H1 (cell line): ENCODE data around the gene TTC21A. TPM values are rescaled to one million over a fixed set of nuclear protein-coding genes. Genes with fewer than 3 reads are reported as not detected.

ENCODE experiments used
- CTCF ChIA-PET: fragments of 300-600 bp; sonication (Branson Sonifier 250); formaldehyde crosslinking; loops from one replicate; lab custom pipeline; 2021; ENCODE audit not compliant: partially characterized antibody; lab: Charles Lee
- POLR2A ChIA-PET: fragments of 300-600 bp; sonication (Branson Sonifier 250); formaldehyde crosslinking; loops from one replicate; lab custom pipeline; 2021; ENCODE audit warnings: inconsistent platforms; ENCODE audit not compliant: partially characterized antibody; lab: Charles Lee
- DNase-seq, 2 experiments: peaks; one replicate each; pipeline versions ENCODE4 v3.0.0 to v3.0.0-alpha.2; 2010 to 2022; ENCODE audit warnings: low spot score in 2 of 2, low read depth in 1 of 2, mixed read lengths in 1 of 2
- FAIRE-seq: peaks from 2 replicates; lab custom pipeline; 2011; peaks lifted over from hg19 to GRCh38; lab: Jason Lieb, UNC
- H2AFZ ChIP-seq: 2 replicates; pipeline ENCODE4 v1.8.1; 2012; ENCODE audit warnings: low read length, inconsistent platforms
- H2AK5ac ChIP-seq: 2 replicates; pipeline ENCODE4 v1.6.1; 2013; ENCODE audit warnings: low read depth, low read length
- H2BK120ac ChIP-seq: replicated peaks from 2 replicates; pipeline ENCODE3; 2013; ENCODE audit warnings: low read depth, low read length, inconsistent platforms
- H2BK12ac ChIP-seq: 2 replicates; pipeline ENCODE4 v1.6.1; 2013; ENCODE audit warnings: low read depth, low read length
- H2BK15ac ChIP-seq: 2 replicates; pipeline ENCODE4 v1.6.1; 2013; ENCODE audit warnings: low read length
- H2BK20ac ChIP-seq: 2 replicates; pipeline ENCODE4 v1.6.1; 2013; ENCODE audit warnings: low read length
- H2BK5ac ChIP-seq: 2 replicates; pipeline ENCODE4 v1.6.1; 2013; ENCODE audit warnings: low read depth, low read length
- H3K14ac ChIP-seq: 2 replicates; pipeline ENCODE4 v1.6.1; 2013; ENCODE audit warnings: inconsistent platforms; ENCODE audit not compliant: insufficient read length
- H3K18ac ChIP-seq: 2 replicates; pipeline ENCODE4 v1.6.1; 2013; ENCODE audit warnings: low read length; ENCODE audit errors: extremely low read depth
- H3K23ac ChIP-seq: 2 replicates; pipeline ENCODE4 v1.6.1; 2013; ENCODE audit warnings: inconsistent platforms; ENCODE audit not compliant: insufficient read length
- H3K23me2 ChIP-seq: 2 replicates; pipeline ENCODE4 v1.6.1; 2013; ENCODE audit warnings: low read depth, low read length
- H3K27ac ChIP-seq: 2 replicates; pipeline ENCODE4 v1.6.1; 2011; ENCODE audit warnings: low read depth, low read length, inconsistent platforms
- H3K27me3 ChIP-seq, 4 experiments: replicated peaks in 1 of 4; 1 replicate in 1 of 4; 2 replicates in 3 of 4; pipeline versions ENCODE4 v1.6.1 to v1.8.1; 2011 to 2013; ENCODE audit warnings: low read length in 3 of 4, mild to moderate bottlenecking in 3 of 4, inconsistent platforms in 2 of 4, mixed read lengths in 2 of 4, moderate library complexity in 1 of 4; ENCODE audit not compliant: control insufficient read depth in 3 of 4, insufficient read depth in 3 of 4; ENCODE audit errors: extremely low read depth in 1 of 4
- H3K36me3 ChIP-seq, 4 experiments: 2 replicates each; pipeline versions ENCODE4 v1.6.1 to v1.8.1; 2011 to 2013; ENCODE audit warnings: mild to moderate bottlenecking in 4 of 4, low read length in 3 of 4, moderate library complexity in 2 of 4, control low read depth in 1 of 4, inconsistent platforms in 1 of 4; ENCODE audit not compliant: insufficient read depth in 4 of 4, control insufficient read depth in 2 of 4
- H3K4ac ChIP-seq: replicated peaks from 2 replicates; pipeline ENCODE3; 2013; ENCODE audit warnings: low read length, low read depth, mixed read lengths, inconsistent platforms; ENCODE audit not compliant: insufficient read length
- H3K4me1 ChIP-seq, 4 experiments: replicated peaks in 1 of 4; 1 replicate in 1 of 4; 2 replicates in 3 of 4; pipeline versions ENCODE4 v1.6.1 to v1.8.1; 2011 to 2013; ENCODE audit warnings: low read length in 3 of 4, inconsistent platforms in 2 of 4, mixed read lengths in 1 of 4; ENCODE audit not compliant: insufficient read depth in 4 of 4, control insufficient read depth in 3 of 4
- H3K4me2 ChIP-seq, 2 experiments: 2 replicates each; pipeline versions ENCODE4 v1.6.1 to v1.8.1; 2011 to 2013; ENCODE audit warnings: low read depth in 2 of 2, low read length in 2 of 2, control low read depth in 1 of 2, inconsistent platforms in 1 of 2, mild to moderate bottlenecking in 1 of 2; ENCODE audit not compliant: insufficient read depth in 1 of 2
- H3K4me3 ChIP-seq, 4 experiments: fragments of 200-600, 300-600 bp in 1 of 4; sonication (generic), shearing (Covaris generic), sonication (Bioruptor Twin) in 1 of 4; 2 replicates each; pipeline versions ENCODE4 v1.5.1 to v1.8.1; 2011 to 2016; ENCODE audit warnings: low read length in 4 of 4, low read depth in 3 of 4, control low read depth in 2 of 4, inconsistent platforms in 2 of 4, mild to moderate bottlenecking in 2 of 4, mixed read lengths in 1 of 4, moderate library complexity in 1 of 4; ENCODE audit not compliant: insufficient read depth in 2 of 4; ENCODE audit errors: extremely low read depth in 1 of 4
- H3K56ac ChIP-seq: replicated peaks from 2 replicates; pipeline ENCODE3; 2013; ENCODE audit warnings: low read depth, mild to moderate bottlenecking, mixed read lengths, low read length, inconsistent platforms; ENCODE audit not compliant: insufficient read length
- H3K79me1 ChIP-seq: 2 replicates; pipeline ENCODE4 v1.6.1; 2013; ENCODE audit warnings: low read depth, low read length, control low read depth
- H3K79me2 ChIP-seq, 2 experiments: 2 replicates each; pipeline versions ENCODE4 v1.6.1 to v1.8.1; 2012 to 2013; ENCODE audit warnings: low read length in 2 of 2, mild to moderate bottlenecking in 2 of 2, inconsistent platforms in 1 of 2; ENCODE audit not compliant: insufficient read depth in 2 of 2, control insufficient read depth in 1 of 2
- H3K9ac ChIP-seq, 4 experiments: replicated peaks in 1 of 4; 1 replicate in 1 of 4; 2 replicates in 3 of 4; pipeline versions ENCODE4 v1.6.1 to v1.8.1; 2011 to 2013; ENCODE audit warnings: low read depth in 3 of 4, low read length in 3 of 4, control low read depth in 2 of 4, mild to moderate bottlenecking in 2 of 4, moderate library complexity in 2 of 4, inconsistent platforms in 1 of 4; ENCODE audit errors: extremely low read depth in 1 of 4
- H3K9me3 ChIP-seq, 2 experiments: 2 replicates each; pipeline versions ENCODE4 v1.6.1 to v1.8.1; 2012 to 2013; ENCODE audit warnings: mild to moderate bottlenecking in 2 of 2, moderate library complexity in 2 of 2, control low read depth in 1 of 2, inconsistent platforms in 1 of 2, low read depth in 1 of 2, low read length in 1 of 2, mixed read lengths in 1 of 2; ENCODE audit not compliant: insufficient read depth in 2 of 2
- H4K20me1 ChIP-seq, 2 experiments: replicated peaks in 1 of 2; 2 replicates each; pipeline versions ENCODE3 to v1.8.1; 2011 to 2013; ENCODE audit warnings: inconsistent platforms in 2 of 2, low read length in 2 of 2, mild to moderate bottlenecking in 1 of 2; ENCODE audit not compliant: insufficient read depth in 2 of 2, control insufficient read depth in 1 of 2
- H4K5ac ChIP-seq: 2 replicates; pipeline ENCODE4 v1.6.1; 2013; ENCODE audit warnings: low read length, low read depth, mixed read lengths, inconsistent platforms; ENCODE audit not compliant: insufficient read length
- H4K8ac ChIP-seq: 2 replicates; pipeline ENCODE4 v1.8.0; 2013; ENCODE audit warnings: mild to moderate bottlenecking, moderate library complexity, low read length, inconsistent platforms; ENCODE audit not compliant: insufficient read depth; ENCODE audit errors: extremely low read depth
- H4K91ac ChIP-seq: replicated peaks from 2 replicates; pipeline ENCODE3; 2013; ENCODE audit warnings: low read length, mixed read lengths, inconsistent platforms; ENCODE audit not compliant: insufficient read length
- ASH2L ChIP-seq: fragments of 200-600, 300-600 bp; sonication (generic); IDR thresholded peaks from one replicate; pipeline ENCODE4 v1.7.1; 2017; ENCODE audit warnings: low read length
- WGBS, 2 experiments: shearing (Covaris generic) in 1 of 2; methylation state at CpG; one replicate each; pipeline versions ENCODE4 v1.1.6 to v1.1.7; 2013 to 2015; ENCODE audit warnings: low lambda C conversion rate in 2 of 2, mixed read lengths in 2 of 2, inconsistent platforms in 1 of 2, low coverage in 1 of 2, missing lambda C conversion rate in 1 of 2; ENCODE audit not compliant: insufficient replicate concordance in 2 of 2, insufficient coverage in 1 of 2, insufficient read length in 1 of 2; ENCODE audit errors: extremely low coverage in 1 of 2, missing lambda C conversion rate in 1 of 2; 5-methylcytosine and 5-hydroxymethylcytosine counted together
- polyA plus RNA-seq, 7 experiments: library from polyadenylated mRNA; depleted of rRNA in 3 of 7; stranded (reverse) in 5 of 7; unstranded in 2 of 7; fragments of >200 nt in 5 of 7; fragments of 200-250 nt in 2 of 7; gene quantifications; 1 replicate in 5 of 7; 2 replicates in 1 of 7; 4 replicates in 1 of 7; pipeline versions ENCODE4 v1.2.1 to v1.2.3, GENCODE V29; 2011 to 2013; ENCODE audit warnings: missing spikeins in 2 of 7, mixed read lengths in 2 of 7
- total RNA-seq: library from RNA; stranded (reverse); fragmentation: NEBNext Ultra II Directional; extraction: Animal tissue kit (Norgen Biotek cat#: 25700); gene quantifications from 2 replicates; pipeline ENCODE4 v1.2.1, GENCODE V29; 2021

The TTC21A gene
- total and polyA plus RNA-seq, 2 of the 8 experiments (the other 6 are each of a cell fraction or from before 2014, with no cell fraction given), result 2.3 to 2.8 TPM

DNA sequence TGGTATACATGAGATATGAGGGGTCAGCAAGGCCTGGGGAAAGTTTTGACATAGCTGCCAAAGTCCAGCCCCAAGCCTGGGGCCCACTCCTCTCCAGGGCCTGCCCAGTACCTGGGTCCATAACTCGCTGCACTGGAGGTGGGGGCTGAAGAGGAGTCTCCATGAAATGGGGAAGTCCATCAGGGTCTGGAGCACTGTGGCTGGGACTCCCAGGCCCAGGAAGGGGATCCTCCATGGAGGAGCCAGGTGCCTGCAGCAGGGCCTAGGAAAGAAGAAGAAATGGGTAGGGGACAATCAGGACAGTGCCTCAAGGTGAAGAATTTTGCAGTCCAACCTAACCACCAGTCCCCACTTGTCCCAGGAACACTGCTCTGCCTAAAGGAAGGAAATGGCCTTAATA is 8.2 kb upstream of the TTC21A start:
- peaks cover 0 to 3% of the 10 kb centered on the region in 2 experiments for H4K20me1 ChIP-seq
- peaks cover 15 to 35% (median 33%) of the 10 kb centered on the region in 4 experiments for H3K36me3 ChIP-seq
- no peak overlapping the region for H3K14ac ChIP-seq
- POLR2A ChIA-PET, result no interaction called here
- no peak for DNase-seq
- CTCF ChIA-PET, result interaction anchor here (7.9 kb wide), 1 partner anchor 191 kb away, joined by 106 read pairs; no protein-coding TSS in a partner anchor
- no peaks in the 10 kb centered on the region for H3K23me2 ChIP-seq
- no peak overlapping the region for H3K56ac ChIP-seq
- no peak overlapping the region for H4K91ac ChIP-seq
- no peak overlapping the region for H2BK12ac ChIP-seq
- no peak overlapping the region for H3K4me2 ChIP-seq
- H3K79me2 ChIP-seq, result no peaks in the 10 kb centered on the region
- H3K18ac ChIP-seq, result no peak overlapping the region
- no peak overlapping the region for H4K8ac ChIP-seq
- FAIRE-seq, result no peak
- H3K4ac ChIP-seq, result no peak overlapping the region
- no peak overlapping the region for H2BK120ac ChIP-seq
- no peak overlapping the region for H3K23ac ChIP-seq
- TF ChIP-seq ASH2L, result no peak
- no peak overlapping the region for H3K4me3 ChIP-seq
- no peak overlapping the region for H3K9ac ChIP-seq
- WGBS, 2 experiments, result 100% methylated on average over 1 of the region's 1 CpG; no CpG with 5 or more reads in 1 of the 2 experiments
- peaks cover 0 to 2% (median 0%) of the 10 kb centered on the region in 4 experiments; a peak in 1 of 7 replicates for H3K27me3 ChIP-seq
- no peak overlapping the region for H2AFZ ChIP-seq
- H3K79me1 ChIP-seq, result no peaks in the 10 kb centered on the region; the same call in 1 of the 2 replicates
- no peak overlapping the region for H3K27ac ChIP-seq
- no peak overlapping the region for H2BK5ac ChIP-seq
- H3K9me3 ChIP-seq, result no peaks in the 10 kb centered on the region; a peak in 1 of 4 replicates
- H4K5ac ChIP-seq, result no peak overlapping the region
- no peak overlapping the region for H2BK15ac ChIP-seq
- no peak overlapping the region for H2AK5ac ChIP-seq
- no peak overlapping the region for H2BK20ac ChIP-seq
- H3K4me1 ChIP-seq, result no peaks in the 10 kb centered on the region; a peak in 1 of 7 replicates
